Upper lobe of left lung (tissue), 4 donors: ENCODE results near the gene DDN.

Source experiments
- CTCF ChIP-seq, 6 experiments: fragments of 450-650 bp in 4 of 6; fragments of 200-600 bp in 2 of 6; sonication (generic) in 2 of 6; IDR thresholded peaks; one replicate each; pipeline ENCODE4 v1.5.1; 2016 to 2019; ENCODE audit warnings: antibody characterized with exemption in 6 of 6
- EP300 ChIP-seq, 4 donors: sonication (generic); formaldehyde crosslinking; IDR thresholded peaks; one replicate each; pipeline ENCODE4 v1.5.1; 2017; ENCODE audit warnings: antibody characterized with exemption in 4 of 4, control low read depth in 2 of 4
- POLR2AphosphoS5 ChIP-seq, 2 donors: sonication (generic); formaldehyde crosslinking; IDR thresholded peaks; one replicate each; pipeline ENCODE4 v1.5.1; 2017; ENCODE audit warnings: antibody characterized with exemption in 2 of 2

- TF ChIP-seq CTCF (IDR thresholded peaks at IDR 0.05) (no peak), POLR2AphosphoS5 (IDR thresholded peaks at IDR 0.05) (no peak), EP300 (IDR thresholded peaks at IDR 0.05) (no peak)
Observed at GRCh38 chr12:48961331-48961730, 37.8 kb downstream of the DDN start.
